SU-DHL-6 (cell line): Measurements from ENCODE around the gene MSL3.

Source experiments
- H2AFZ ChIP-seq: fragments of 200-600 bp; sonication (generic); 2 replicates; pipeline ENCODE4 v1.6.1; 2014; ENCODE audit warnings: low read depth, mild to moderate bottlenecking, moderate library complexity, mixed read lengths, antibody characterized with exemption, low read length; ENCODE audit not compliant: severe bottlenecking
- H3F3A ChIP-seq: fragments of 200-600 bp; shearing (Covaris generic); 2 replicates; pipeline ENCODE4 v1.6.0; 2016; ENCODE audit warnings: antibody characterized with exemption, mild to moderate bottlenecking; ENCODE audit not compliant: insufficient read depth
- H3K27ac ChIP-seq: fragments of 200-600 bp; sonication (generic); 2 replicates; pipeline ENCODE4 v1.5.1; 2016; ENCODE audit warnings: low read depth, mild to moderate bottlenecking, low read length, moderate library complexity, mixed read lengths
- H3K27me3 ChIP-seq: fragments of 200-600 bp; sonication (generic), shearing (Covaris generic); 2 replicates; pipeline ENCODE4 v1.6.0; 2014; ENCODE audit warnings: mild to moderate bottlenecking, low read length
- H3K36me3 ChIP-seq: fragments of 200-600 bp; sonication (generic); 2 replicates; pipeline ENCODE4 v1.6.1; 2014; ENCODE audit warnings: mild to moderate bottlenecking, low read length, mixed read lengths
- H3K4me2 ChIP-seq: fragments of 300-600, 200-600 bp; shearing (Covaris generic), sonication (generic); 2 replicates; pipeline ENCODE4 v1.6.0; 2014; ENCODE audit warnings: low read length, low read depth, mild to moderate bottlenecking; ENCODE audit not compliant: poor library complexity, severe bottlenecking
- H3K4me3 ChIP-seq: fragments of 200-600 bp; sonication (generic); 2 replicates; pipeline ENCODE4 v1.5.1; 2014; ENCODE audit warnings: antibody characterized with exemption, low read length, mild to moderate bottlenecking, mixed read lengths; ENCODE audit not compliant: insufficient read depth, poor library complexity, severe bottlenecking
- H3K79me2 ChIP-seq: fragments of 200-600 bp; sonication (generic); 2 replicates; pipeline ENCODE4 v1.6.1; 2014; ENCODE audit warnings: mild to moderate bottlenecking, low read length, moderate library complexity; ENCODE audit not compliant: insufficient read depth
- H3K9ac ChIP-seq: fragments of 200-600 bp; sonication (generic); 2 replicates; pipeline ENCODE4 v1.7.0; 2014; ENCODE audit warnings: mild to moderate bottlenecking, low read length
- H3K9me2 ChIP-seq: fragments of 200-600 bp; sonication (generic); replicated peaks from 2 replicates; pipeline ENCODE4 v1.6.1; 2014; ENCODE audit warnings: low read length; ENCODE audit not compliant: insufficient read depth
- H3K9me3 ChIP-seq: fragments of 200-600 bp; sonication (generic); 2 replicates; pipeline ENCODE4 v1.6.1; 2014; ENCODE audit warnings: low read length, mixed read lengths; ENCODE audit not compliant: insufficient read depth
- H4K20me1 ChIP-seq: fragments of 200-600 bp; sonication (generic); 2 replicates; pipeline ENCODE4 v1.6.1; 2014; ENCODE audit warnings: low read depth, mild to moderate bottlenecking, antibody characterized with exemption, low read length, moderate library complexity, mixed read lengths
- EZH2phosphoT487 ChIP-seq: fragments of 200-600 bp; sonication (generic), shearing (Covaris generic); conservative IDR thresholded peaks from 2 replicates; pipeline ENCODE4 v1.6.1; 2018; ENCODE audit warnings: mild to moderate bottlenecking, antibody characterized with exemption, low read length, moderate library complexity, mixed read lengths
- TF ChIP-seq, protein P1 (sequence below): fragments of 200-600 bp; sonication (generic); IDR thresholded peaks from one replicate; pipeline ENCODE4 v1.5.1; 2017; ENCODE audit warnings: antibody characterized with exemption, mild to moderate bottlenecking, low read length, moderate library complexity; ENCODE audit not compliant: insufficient read depth, poor library complexity, severe bottlenecking

The MSL3 gene

DNA sequence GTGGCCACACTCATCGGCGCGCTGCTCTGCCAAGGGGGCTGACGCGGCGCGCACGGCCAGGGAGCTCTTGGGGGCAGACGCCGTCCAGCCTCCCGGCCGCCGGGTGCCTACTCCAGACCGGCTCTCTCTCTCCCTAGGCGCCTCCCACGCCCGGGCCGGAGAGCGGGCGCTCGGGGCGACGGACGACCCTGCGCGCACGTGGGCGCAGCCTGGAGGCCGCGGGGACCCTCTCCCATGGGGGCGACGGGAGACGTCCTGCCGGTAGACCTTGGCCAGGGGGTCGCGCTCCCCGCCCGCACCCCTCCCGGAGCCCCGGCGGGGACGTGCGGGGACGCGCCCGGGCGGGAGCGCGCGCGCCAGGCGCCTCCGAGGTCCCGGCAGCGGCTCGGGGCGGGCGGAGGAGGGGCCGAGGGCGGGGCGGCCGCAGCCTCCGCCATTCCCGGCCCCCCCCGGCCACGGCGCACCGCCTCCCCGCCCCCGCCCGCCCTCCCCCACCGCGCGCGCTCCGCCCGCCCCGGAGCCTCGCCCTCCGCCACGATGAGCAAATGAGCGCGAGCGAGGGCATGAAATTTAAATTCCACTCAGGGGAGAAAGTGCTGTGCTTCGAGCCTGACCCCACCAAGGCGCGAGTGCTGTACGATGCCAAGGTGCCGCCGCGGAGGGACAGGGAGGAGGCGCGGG, at the start of gene MSL3:
Gene MSL3 (plus strand): TSS at position 519 of the 681 bp plus-strand sequence. CDS start 27 bp downstream, at position 546.
- H3K79me2 ChIP-seq: no peaks in the 10 kb centered on the region
- TF ChIP-seq EZH2phosphoT487: no peak
- TF ChIP-seq, protein P1, sequence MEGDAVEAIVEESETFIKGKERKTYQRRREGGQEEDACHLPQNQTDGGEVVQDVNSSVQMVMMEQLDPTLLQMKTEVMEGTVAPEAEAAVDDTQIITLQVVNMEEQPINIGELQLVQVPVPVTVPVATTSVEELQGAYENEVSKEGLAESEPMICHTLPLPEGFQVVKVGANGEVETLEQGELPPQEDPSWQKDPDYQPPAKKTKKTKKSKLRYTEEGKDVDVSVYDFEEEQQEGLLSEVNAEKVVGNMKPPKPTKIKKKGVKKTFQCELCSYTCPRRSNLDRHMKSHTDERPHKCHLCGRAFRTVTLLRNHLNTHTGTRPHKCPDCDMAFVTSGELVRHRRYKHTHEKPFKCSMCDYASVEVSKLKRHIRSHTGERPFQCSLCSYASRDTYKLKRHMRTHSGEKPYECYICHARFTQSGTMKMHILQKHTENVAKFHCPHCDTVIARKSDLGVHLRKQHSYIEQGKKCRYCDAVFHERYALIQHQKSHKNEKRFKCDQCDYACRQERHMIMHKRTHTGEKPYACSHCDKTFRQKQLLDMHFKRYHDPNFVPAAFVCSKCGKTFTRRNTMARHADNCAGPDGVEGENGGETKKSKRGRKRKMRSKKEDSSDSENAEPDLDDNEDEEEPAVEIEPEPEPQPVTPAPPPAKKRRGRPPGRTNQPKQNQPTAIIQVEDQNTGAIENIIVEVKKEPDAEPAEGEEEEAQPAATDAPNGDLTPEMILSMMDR: no peak
- H2AFZ ChIP-seq: peak within 1 kb of the TSS; percentile 64
- peak within 1 kb of the TSS; percentile 92 for H3K4me2 ChIP-seq
- H3K27me3 ChIP-seq: no peaks in the 10 kb centered on the region
- H3K4me3 ChIP-seq: peak within 1 kb of the TSS; percentile 81
- peaks cover 9% of the 10 kb centered on the region; the same call in 1 of the 2 replicates for H3F3A ChIP-seq
- H3K9ac ChIP-seq: peak within 1 kb of the TSS; percentile 68
- H4K20me1 ChIP-seq: no peaks in the 10 kb centered on the region
- H3K9me3 ChIP-seq: no peaks in the 10 kb centered on the region
- H3K9me2 ChIP-seq: no peaks in the 10 kb centered on the region
- H3K36me3 ChIP-seq: 0 out of 2 replicates have a peak, but pooled peaks cover 6% of the 10 kb centered on the region
- H3K27ac ChIP-seq: peak within 1 kb of the TSS; percentile 94

DNA sequence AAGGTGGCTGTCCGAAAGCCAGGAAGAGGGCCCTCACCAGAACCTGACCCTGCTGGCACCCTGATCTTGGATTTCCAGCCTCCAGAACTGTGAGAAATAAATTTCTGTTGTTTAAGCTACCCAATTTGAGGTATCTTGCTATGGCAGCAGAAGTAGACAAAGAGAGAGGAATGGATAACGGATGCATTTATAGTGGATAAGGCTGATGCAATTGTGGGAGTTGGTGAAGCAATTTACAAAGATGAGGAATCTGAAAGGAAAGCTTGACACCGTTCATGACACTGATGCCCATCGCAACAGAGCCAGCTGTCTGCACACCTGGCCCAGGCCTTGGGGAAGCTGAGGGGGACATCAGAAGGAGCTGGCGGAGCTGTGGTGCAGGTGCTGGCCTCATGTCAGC, 35.7 kb upstream of the MSL3 start:
- no peaks in the 10 kb centered on the region for H4K20me1 ChIP-seq
- no peak overlapping the region for H3K27ac ChIP-seq
- TF ChIP-seq EZH2phosphoT487: no peak
- TF ChIP-seq, protein P1: no peak
- H3K9me2 ChIP-seq: no peaks in the 10 kb centered on the region
- no peaks in the 10 kb centered on the region for H3K27me3 ChIP-seq
- no peaks in the 10 kb centered on the region for H3K9me3 ChIP-seq
- no peaks in the 10 kb centered on the region for H3K79me2 ChIP-seq
- H2AFZ ChIP-seq: no peak overlapping the region
- H3K4me3 ChIP-seq: no peak overlapping the region
- H3K36me3 ChIP-seq: no peaks in the 10 kb centered on the region
- H3K4me2 ChIP-seq: no peak overlapping the region
- H3K9ac ChIP-seq: no peak overlapping the region
- no peaks in the 10 kb centered on the region for H3F3A ChIP-seq

DNA sequence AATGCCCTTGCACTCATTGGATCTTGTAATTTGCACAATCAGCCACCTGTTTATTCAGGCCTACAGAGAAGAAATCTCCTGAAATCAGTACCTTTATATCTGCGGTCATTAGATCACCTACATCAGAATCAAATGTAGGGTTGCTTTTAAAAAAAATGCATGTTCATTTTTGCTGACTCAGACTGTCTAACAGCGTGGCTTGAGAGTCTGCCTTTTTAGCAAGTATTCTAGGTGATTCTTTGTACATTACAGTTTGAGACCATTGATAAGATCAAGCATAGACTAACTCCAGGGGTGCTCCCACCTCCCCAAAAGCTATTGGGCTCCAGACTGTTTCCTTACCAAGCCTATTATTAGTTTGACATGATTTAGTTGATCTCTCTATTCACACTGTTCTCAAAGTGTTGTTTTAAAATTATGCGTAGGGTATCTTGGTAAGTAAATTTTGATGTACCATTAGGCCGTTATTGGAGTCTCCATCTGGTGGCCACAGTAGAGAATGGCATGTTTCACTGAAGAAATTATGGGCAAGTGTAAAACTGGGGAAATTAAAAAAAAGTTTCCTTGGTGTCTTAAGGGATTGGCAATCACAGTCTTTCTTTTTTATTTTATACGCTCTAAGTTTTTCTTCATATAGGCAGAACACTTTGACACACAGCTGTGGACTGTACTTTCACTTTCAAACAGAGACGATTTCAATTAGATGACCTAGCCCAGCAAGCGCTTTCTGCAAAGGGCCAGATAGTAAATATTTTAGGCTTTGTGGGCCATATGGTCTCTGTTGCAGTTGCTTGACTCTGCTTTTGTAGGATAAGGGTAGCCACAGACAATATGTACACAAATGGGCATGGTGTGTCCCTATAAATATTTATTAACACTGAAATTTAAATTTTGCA, 33.7 kb upstream of the MSL3 start:
- Histone ChIP-seq H3K27ac (no peak overlapping the region), H3K79me2 (no peaks in the 10 kb centered on the region), H3K27me3 (no peaks in the 10 kb centered on the region), H3K9ac (no peak overlapping the region), H3K4me2 (no peak overlapping the region), H3K9me2 (no peaks in the 10 kb centered on the region), H3K4me3 (no peak overlapping the region), H2AFZ (no peak overlapping the region), H3K9me3 (no peaks in the 10 kb centered on the region), H4K20me1 (no peaks in the 10 kb centered on the region), H3F3A (no peaks in the 10 kb centered on the region), H3K36me3 (no peaks in the 10 kb centered on the region)
- no peak for TF ChIP-seq EZH2phosphoT487
- TF ChIP-seq, protein P1: peak; percentile 44
